HCT116 (cell line): ENCODE measurements around the gene NSD2. TPM values are rescaled to one million over a fixed set of nuclear protein-coding genes. Genes with fewer than 3 reads are reported as not detected.

Source experiments
- ATAC-seq: fragments of 200-7000 bp; cut with Tn5 transposase; 2 replicates; pipeline ENCODE4 v1.9.1; 2020; ENCODE audit warnings: mild to moderate bottlenecking, moderate library complexity
- BruUV-seq: library from RNA; stranded (reverse); fragments of 400-500 nt; replicated peaks from 2 replicates; lab custom pipeline; 2021; lab: Mats Ljungman, UMichigan
- CTCF ChIA-PET: fragments of 300-600 bp; sonication (Branson Sonifier 250); formaldehyde crosslinking; loops from one replicate; lab custom pipeline; 2021; ENCODE audit warnings: antibody characterized with exemption; lab: Charles Lee
- POLR2A ChIA-PET: fragments of 300-600, 350-600 bp; sonication (Branson Sonifier 250); formaldehyde crosslinking; loops from one replicate; lab custom pipeline; 2021; ENCODE audit warnings: antibody characterized with exemption; lab: Charles Lee
- RAD21 ChIA-PET, 2 experiments: fragments of 300-600 bp; sonication (Branson Sonifier 250); formaldehyde crosslinking; loops; one replicate each; lab custom pipeline; 2023; ENCODE audit warnings: low total read pairs in 2 of 2; ENCODE audit not compliant: uncharacterized antibody in 2 of 2, unreplicated experiment in 2 of 2, low non-redundant PET in 1 of 2; lab: Charles Lee
- DNase-seq: peaks from one replicate; pipeline ENCODE4 v3.0.0-alpha.2; 2010; ENCODE audit warnings: low read depth, low spot score
- H2AFZ ChIP-seq: fragments of 200-600 bp; shearing (Covaris generic), sonication (generic); 2 replicates; pipeline ENCODE4 v1.6.1; 2017; ENCODE audit warnings: low read depth, mixed run types, mixed read lengths, antibody characterized with exemption, low read length; ENCODE audit not compliant: poor library complexity, severe bottlenecking
- H3K27ac ChIP-seq: 2 replicates; pipeline ENCODE4 v1.5.1; 2012; ENCODE audit warnings: low read depth, low read length
- H3K27me3 ChIP-seq: fragments of 200-600 bp; sonication (generic); 2 replicates; pipeline ENCODE4 v1.6.1; 2016; ENCODE audit warnings: mixed run types, low read length, mixed read lengths; ENCODE audit not compliant: insufficient read depth
- H3K36me3 ChIP-seq, 2 experiments: fragments of 200-500 bp in 1 of 2; fragments of 200-600 bp in 1 of 2; sonication (Bioruptor generic) in 1 of 2; sonication (generic) in 1 of 2; 2 replicates each; pipeline versions ENCODE4 v1.5.1 to v1.6.1; 2014 to 2016; ENCODE audit warnings: low read length in 2 of 2, inconsistent platforms in 1 of 2, mixed read lengths in 1 of 2, mixed run types in 1 of 2; ENCODE audit not compliant: insufficient read depth in 2 of 2, control insufficient read depth in 1 of 2
- H3K4me1 ChIP-seq, 2 experiments: fragments of 200-600 bp in 1 of 2; sonication (generic) in 1 of 2; 2 replicates each; pipeline versions ENCODE4 v1.5.1 to v1.6.1; 2012 to 2017; ENCODE audit warnings: low read length in 2 of 2, inconsistent platforms in 1 of 2, mild to moderate bottlenecking in 1 of 2, mixed read lengths in 1 of 2, mixed run types in 1 of 2, moderate library complexity in 1 of 2; ENCODE audit not compliant: insufficient read depth in 2 of 2, control insufficient read depth in 1 of 2
- H3K4me2 ChIP-seq: fragments of 200-600 bp; sonication (generic); 2 replicates; pipeline ENCODE4 v1.6.1; 2017; ENCODE audit warnings: mixed run types, low read length, mixed read lengths
- H3K4me3 ChIP-seq, 2 experiments: fragments of 200-600 bp in 1 of 2; sonication (generic) in 1 of 2; replicated peaks in 1 of 2; 2 replicates each; pipeline ENCODE4 v1.5.1; 2011 to 2016; ENCODE audit warnings: low read length in 2 of 2, control low read depth in 1 of 2, low read depth in 1 of 2, mild to moderate bottlenecking in 1 of 2, mixed read lengths in 1 of 2, mixed run types in 1 of 2
- H3K79me2 ChIP-seq: fragments of 200-600 bp; sonication (generic); 2 replicates; pipeline ENCODE4 v1.6.1; 2017; ENCODE audit warnings: mild to moderate bottlenecking, mixed run types, low read length, moderate library complexity, mixed read lengths; ENCODE audit not compliant: insufficient read depth
- H3K9ac ChIP-seq: fragments of 200-600 bp; sonication (generic); 2 replicates; pipeline ENCODE4 v1.6.1; 2016; ENCODE audit warnings: low read length, mixed read lengths
- H3K9me2 ChIP-seq: fragments of 200-600 bp; sonication (generic), shearing (Covaris generic); 2 replicates; pipeline ENCODE4 v1.6.1; 2017; ENCODE audit warnings: mixed run types, mild to moderate bottlenecking, moderate library complexity; ENCODE audit not compliant: insufficient read depth
- H3K9me3 ChIP-seq, 2 experiments: fragments of 200-500 bp in 1 of 2; fragments of 200-600 bp in 1 of 2; sonication (Bioruptor generic) in 1 of 2; sonication (generic) in 1 of 2; 2 replicates each; pipeline ENCODE4 v1.6.1; 2014 to 2017; ENCODE audit warnings: low read length in 2 of 2, mixed read lengths in 2 of 2, inconsistent platforms in 1 of 2, low read depth in 1 of 2, mild to moderate bottlenecking in 1 of 2, mixed run types in 1 of 2, moderate library complexity in 1 of 2; ENCODE audit not compliant: control insufficient read depth in 1 of 2, insufficient read depth in 1 of 2
- H4K20me1 ChIP-seq: fragments of 200-600 bp; sonication (generic), shearing (Covaris generic); 2 replicates; pipeline ENCODE4 v1.6.1; 2017; ENCODE audit warnings: mixed run types, mild to moderate bottlenecking, moderate library complexity; ENCODE audit not compliant: insufficient read depth
- CTCF ChIP-seq, 3 experiments: fragments of 200-600 bp in 1 of 3; sonication (generic) in 1 of 3; IDR thresholded peaks in 2 of 3; conservative IDR thresholded peaks in 1 of 3; 2 replicates each; pipeline ENCODE4 v1.5.1; 2012 to 2017; ENCODE audit warnings: low read depth in 2 of 3, low read length in 2 of 3, antibody characterized with exemption in 1 of 3, borderline replicate concordance in 1 of 3, control low read depth in 1 of 3, mild to moderate bottlenecking in 1 of 3, mixed read lengths in 1 of 3, mixed run types in 1 of 3, moderate library complexity in 1 of 3; ENCODE audit not compliant: insufficient read depth in 1 of 3
- SIN3A ChIP-seq: IDR thresholded peaks from 2 replicates; pipeline ENCODE4 v1.6.1; 2012; ENCODE audit warnings: low read depth
- SP1 ChIP-seq: IDR thresholded peaks from 2 replicates; pipeline ENCODE4 v1.6.1; 2012; ENCODE audit warnings: low read depth
- SRF ChIP-seq: IDR thresholded peaks from 2 replicates; pipeline ENCODE4 v1.6.1; 2012; ENCODE audit warnings: low read depth
- intact Hi-C: fragments of 100-400 bp; cut with micrococcal nuclease; formaldehyde crosslinking; loops from 2 replicates; pipeline ENCODE4 v1.10.0; 2022
- total RNA-seq: library from RNA; stranded (reverse); gene quantifications from one replicate; pipeline ENCODE4 v1.2.1, GENCODE V29; 2021; ENCODE audit not compliant: unreplicated experiment
- TF ChIP-seq, protein P1 (sequence below): IDR thresholded peaks from 2 replicates; pipeline ENCODE4 v1.6.1; 2012

Gene NSD2
- total RNA-seq, 1 experiment from 2014 or later = 145 TPM

DNA sequence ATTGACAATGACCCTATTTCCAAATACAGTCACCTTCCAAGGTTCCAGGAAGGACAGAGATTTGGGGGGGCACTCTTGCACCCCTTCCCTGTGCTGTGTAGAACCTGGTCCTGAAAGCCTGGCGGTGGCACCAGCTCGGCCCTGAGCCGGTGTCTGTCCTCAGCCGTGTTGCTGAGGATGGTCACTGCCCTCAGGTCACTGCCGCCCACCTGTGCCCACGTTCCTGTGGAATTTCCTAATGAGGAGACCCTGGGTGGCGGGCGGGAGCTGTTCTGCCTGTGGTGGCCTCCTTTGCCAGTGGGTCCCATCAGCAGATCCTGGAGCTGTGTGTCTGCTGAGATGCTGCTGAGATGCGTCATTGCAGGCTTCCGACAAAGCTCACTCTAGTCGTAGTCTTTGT lies 104.7 kb downstream of the NSD2 start:
- Histone ChIP-seq H3K4me2 (no peak overlapping the region), H2AFZ (no peak overlapping the region), H3K27me3 (no peaks in the 10 kb centered on the region), H3K79me2 (peaks cover 23% of the 10 kb centered on the region; the same call in 1 of the 2 replicates), H3K27ac (no peak overlapping the region), H3K4me1 (peaks cover 0 to 2% of the 10 kb centered on the region in 2 experiments; a peak in 1 of 4 replicates), H3K9ac (no peak overlapping the region), H3K4me3 (no peak overlapping the region), H4K20me1 (no peaks in the 10 kb centered on the region; the same call in 1 of the 2 replicates), H3K36me3 (peaks cover 41 to 52% of the 10 kb centered on the region in 2 experiments), H3K9me2 (no peaks in the 10 kb centered on the region), H3K9me3 (no peaks in the 10 kb centered on the region)
- DNase-seq (no peak), ATAC-seq (no peak)
- ChIA-PET RAD21 (no interaction called here), POLR2A (no interaction called here), CTCF (no interaction called here)
- TF ChIP-seq SP1 = no peak
- TF ChIP-seq, protein P1, sequence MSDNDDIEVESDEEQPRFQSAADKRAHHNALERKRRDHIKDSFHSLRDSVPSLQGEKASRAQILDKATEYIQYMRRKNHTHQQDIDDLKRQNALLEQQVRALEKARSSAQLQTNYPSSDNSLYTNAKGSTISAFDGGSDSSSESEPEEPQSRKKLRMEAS = no peak
- TF ChIP-seq SRF = no peak
- no peak for TF ChIP-seq SIN3A
- no peak for TF ChIP-seq CTCF (IDR thresholded peaks at IDR 0.05 in 2 of 3, conservative IDR thresholded peaks at IDR 0.05 in 1 of 3; ENCODE audit: borderline replicate concordance in 1 of 3, insufficient read depth in 1 of 3, low read depth in 2 of 3, low read length in 2 of 3)
- intact Hi-C loops = no loop called here
- BruUV-seq = no TSS peak
